ENCODE results near the gene ERC2. TPM values are rescaled to one million over a fixed set of nuclear protein-coding genes. Genes with fewer than 3 reads are reported as not detected.

The ERC2 gene
- total and polyA plus RNA-seq, 2 of the 8 experiments (the other 6 are each of a cell fraction or from before 2014, with no cell fraction given) = 16.4 to 22.8 TPM

DNA sequence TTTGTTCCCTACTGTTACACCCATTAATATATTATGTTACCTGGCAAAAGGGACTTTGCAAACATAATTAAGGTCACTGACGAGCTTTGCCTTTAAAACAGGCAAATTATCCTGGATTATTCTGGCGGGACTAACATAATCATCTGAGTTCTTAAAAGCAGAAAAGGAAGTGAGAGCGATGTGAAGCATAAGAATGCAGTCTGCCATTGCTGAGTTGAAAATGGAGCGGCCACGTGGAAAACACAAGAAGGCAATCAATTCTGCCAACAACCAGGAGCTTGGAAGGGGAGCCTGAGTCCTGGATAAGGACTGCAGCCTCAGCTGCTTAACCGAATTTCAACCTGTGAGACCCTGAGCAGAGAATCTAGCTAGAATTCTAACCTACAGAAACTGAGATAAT, 653.0 kb downstream of the ERC2 start (continued):
- TF ChIP-seq BRCA1 (IDR thresholded peaks at IDR 0.05; ENCODE audit: low read depth, low read length) (no peak), RBBP5 (IDR thresholded peaks at IDR 0.05; ENCODE audit: borderline replicate concordance, low read depth, low read length) (no peak), EZH2 (IDR thresholded peaks at IDR 0.05; ENCODE audit: low read depth, low read length, severe bottlenecking) (no peak), SUZ12 (IDR thresholded peaks at IDR 0.05; ENCODE audit: low read length) (no peak), YY1 (IDR thresholded peaks at IDR 0.05; ENCODE audit: low read depth, low read length) (no peak), RXRA (IDR thresholded peaks at IDR 0.05; ENCODE audit: insufficient read depth, low read depth, low read length) (no peak)

Data from H1 (cell line).